Osteoblast (primary cell): ENCODE measurements around the gene FHIP1A. TPM values are rescaled to one million over a fixed set of nuclear protein-coding genes. Genes with fewer than 3 reads are reported as not detected.
"Not testable (repeated sequence)": the region's sequence is repeated elsewhere in the genome, so short reads cannot be mapped to it uniquely, and the experiment has no call there.

ENCODE experiments used
- DNase-seq: peaks from one replicate; pipeline ENCODE4 v3.0.0; 2011; ENCODE audit warnings: low spot score, mixed read lengths; ENCODE audit not compliant: insufficient read length; ENCODE audit errors: missing footprints
- H2AFZ ChIP-seq: 2 replicates; pipeline ENCODE4 v1.6.0; 2011; ENCODE audit warnings: mild to moderate bottlenecking, low read length
- H3K27ac ChIP-seq: 2 replicates; pipeline ENCODE4 v1.5.1; 2011; ENCODE audit warnings: mild to moderate bottlenecking, low read depth, low read length, moderate library complexity
- H3K27me3 ChIP-seq: 2 replicates; pipeline ENCODE4 v1.6.0; 2012; ENCODE audit warnings: mild to moderate bottlenecking, control low read depth, inconsistent platforms, low read length, moderate library complexity; ENCODE audit not compliant: insufficient read depth
- H3K36me3 ChIP-seq: 2 replicates; pipeline ENCODE4 v1.5.1; 2011; ENCODE audit warnings: mild to moderate bottlenecking, low read length, control low read depth, moderate library complexity; ENCODE audit not compliant: insufficient read depth
- H3K4me1 ChIP-seq: 2 replicates; pipeline ENCODE4 v1.5.1; 2011; ENCODE audit warnings: mild to moderate bottlenecking, low read length, control low read depth, moderate library complexity; ENCODE audit not compliant: insufficient read depth
- H3K4me2 ChIP-seq: 2 replicates; pipeline ENCODE4 v1.6.0; 2011; ENCODE audit warnings: mild to moderate bottlenecking, low read length; ENCODE audit not compliant: insufficient read depth
- H3K4me3 ChIP-seq: fragments of 200-600 bp; sonication (generic); 3 replicates; pipeline ENCODE4 v1.5.1; 2012; ENCODE audit warnings: mild to moderate bottlenecking, low read length, inconsistent platforms; ENCODE audit not compliant: insufficient read depth
- H3K79me2 ChIP-seq: 2 replicates; pipeline ENCODE4 v1.6.0; 2012; ENCODE audit warnings: mild to moderate bottlenecking, low read length, control low read depth, inconsistent platforms; ENCODE audit not compliant: insufficient read depth
- H3K9me3 ChIP-seq: 2 replicates; pipeline ENCODE4 v1.5.1; 2011; ENCODE audit warnings: low read depth, low read length, control low read depth
- H4K20me1 ChIP-seq: 2 replicates; pipeline ENCODE4 v1.6.0; 2012; ENCODE audit warnings: mild to moderate bottlenecking, low read length, control low read depth; ENCODE audit not compliant: insufficient read depth
- CTCF ChIP-seq: IDR thresholded peaks from 2 replicates; pipeline ENCODE4 v1.5.1; 2011; ENCODE audit warnings: mild to moderate bottlenecking, low read depth, low read length, moderate library complexity; ENCODE audit errors: extremely low read depth
- total RNA-seq: library from RNA; depleted of rRNA; stranded (reverse); fragments of >200 nt; gene quantifications from 2 replicates; pipeline ENCODE4 v1.2.3, GENCODE V29; 2012

The FHIP1A gene
- total RNA-seq, 1 donor = 4.7 TPM

DNA sequence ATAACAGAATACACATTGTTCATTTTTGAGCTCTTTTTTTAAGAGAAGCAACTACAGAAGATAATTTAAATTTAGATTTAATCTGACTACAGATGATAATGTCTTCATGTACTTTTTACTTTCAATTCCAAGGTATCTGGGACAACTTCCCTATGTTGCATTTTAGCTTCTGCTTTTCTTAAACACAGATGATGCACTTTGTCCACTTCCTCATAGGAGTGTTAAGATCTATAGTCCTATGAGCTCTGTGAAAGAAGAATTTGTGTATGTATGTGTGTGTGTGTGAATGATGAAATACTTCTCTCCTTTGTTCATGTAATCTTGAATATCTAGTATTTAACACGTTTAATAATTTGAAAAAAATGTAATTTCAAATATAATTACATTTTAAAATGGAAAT lies 5.3 kb upstream of the FHIP1A start:
- Histone ChIP-seq H3K4me1 (peaks cover 11% of the 10 kb centered on the region), H3K4me2 (no peak overlapping the region), H4K20me1 (no peaks in the 10 kb centered on the region), H3K9me3 (no peaks in the 10 kb centered on the region), H3K4me3 (no peak overlapping the region), H3K79me2 (no peaks in the 10 kb centered on the region), H2AFZ (no peak overlapping the region), H3K27ac (no peak overlapping the region), H3K36me3 (no peaks in the 10 kb centered on the region), H3K27me3 (peaks cover 15% of the 10 kb centered on the region)
- DNase-seq = no peak
- no peak for TF ChIP-seq CTCF

DNA sequence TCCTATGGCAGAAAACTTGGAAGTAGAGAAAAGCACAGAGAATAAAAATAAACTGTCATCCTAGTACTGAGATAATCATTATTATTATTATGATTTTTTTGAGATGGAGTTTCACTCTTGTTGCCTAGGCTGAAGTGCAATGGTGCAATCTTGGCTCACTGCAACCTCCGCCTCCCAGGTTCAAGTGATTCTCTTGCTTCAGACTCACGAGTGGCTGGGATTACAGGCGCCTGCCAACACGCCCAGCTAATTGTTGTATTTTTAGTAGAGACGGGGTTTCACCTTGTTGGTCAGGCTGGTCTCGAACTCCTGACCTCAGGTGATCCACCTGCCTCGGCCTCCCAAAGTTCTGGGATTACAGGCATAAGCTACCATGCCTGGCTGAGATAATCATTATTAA lies 4.2 kb upstream of the FHIP1A start:
- not testable (repeated sequence) for H3K9me3 ChIP-seq, H3K36me3 ChIP-seq, H3K4me2 ChIP-seq, H3K4me3 ChIP-seq, H3K27ac ChIP-seq, H2AFZ ChIP-seq, H3K79me2 ChIP-seq, DNase-seq, H4K20me1 ChIP-seq
- Histone ChIP-seq H3K4me1 (peaks cover 11% of the 10 kb centered on the region), H3K27me3 (peaks cover 23% of the 10 kb centered on the region)

GRCh38 chr4:151407018-151407417 lies 2.0 kb upstream of the FHIP1A start:
- peaks cover 11% of the 10 kb centered on the region for H3K4me1 ChIP-seq
- H3K4me3 ChIP-seq = no peak overlapping the region
- H3K9me3 ChIP-seq = no peaks in the 10 kb centered on the region
- peaks cover 32% of the 10 kb centered on the region for H3K27me3 ChIP-seq
- H3K4me2 ChIP-seq = no peak overlapping the region
- no peak overlapping the region for H2AFZ ChIP-seq
- no peaks in the 10 kb centered on the region for H3K36me3 ChIP-seq
- DNase-seq = no peak
- H3K79me2 ChIP-seq = no peaks in the 10 kb centered on the region
- no peak for TF ChIP-seq CTCF
- no peak overlapping the region for H3K27ac ChIP-seq
- H4K20me1 ChIP-seq = no peaks in the 10 kb centered on the region

GRCh38 chr4:151407466-151408379 lies 1.3 kb upstream of the FHIP1A start:
- Histone ChIP-seq H3K79me2 (no peaks in the 10 kb centered on the region), H3K4me1 (peaks cover 11% of the 10 kb centered on the region), H3K36me3 (no peaks in the 10 kb centered on the region), H3K4me3 (peak overlapping the region; percentile 70), H3K9me3 (no peaks in the 10 kb centered on the region), H3K27ac (peak overlapping the region; percentile 28), H4K20me1 (no peaks in the 10 kb centered on the region), H3K4me2 (peak overlapping the region; percentile 91), H2AFZ (peak overlapping the region; percentile 91), H3K27me3 (peaks cover 32% of the 10 kb centered on the region)
- TF ChIP-seq CTCF = no peak
- DNase-seq = peak; percentile 83
